ENCODE measurements around the gene MIEN1.
"Not testable (repeated sequence)": the region's sequence is repeated elsewhere in the genome, so short reads cannot be mapped to it uniquely, and the experiment has no call there.

Gene MIEN1

DNA sequence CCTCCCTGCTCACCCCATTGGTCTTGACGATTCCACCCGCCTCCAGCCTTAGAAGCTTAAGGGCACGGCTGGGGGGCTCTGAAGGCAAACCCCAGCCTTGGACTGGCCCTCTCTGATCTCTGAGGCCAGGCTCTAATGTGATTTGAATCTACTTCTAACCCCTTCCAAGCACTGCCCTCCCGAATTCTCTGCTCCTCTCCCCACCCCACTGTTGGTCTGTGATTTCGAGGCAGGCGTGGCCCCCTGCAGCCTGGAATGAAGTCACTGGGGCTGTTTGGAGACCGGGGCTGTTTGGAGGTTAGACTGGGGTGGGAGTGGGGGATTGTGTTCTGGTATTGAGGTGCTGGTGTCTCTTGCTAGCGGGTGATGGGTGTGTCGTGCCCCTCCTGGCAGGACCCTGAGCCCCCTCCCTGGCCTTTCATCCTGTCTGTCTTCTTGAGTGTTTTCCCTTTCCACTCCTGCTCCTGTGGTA lies 9.6 kb upstream of the MIEN1 start:
- DNase-seq, result no peak

DNA sequence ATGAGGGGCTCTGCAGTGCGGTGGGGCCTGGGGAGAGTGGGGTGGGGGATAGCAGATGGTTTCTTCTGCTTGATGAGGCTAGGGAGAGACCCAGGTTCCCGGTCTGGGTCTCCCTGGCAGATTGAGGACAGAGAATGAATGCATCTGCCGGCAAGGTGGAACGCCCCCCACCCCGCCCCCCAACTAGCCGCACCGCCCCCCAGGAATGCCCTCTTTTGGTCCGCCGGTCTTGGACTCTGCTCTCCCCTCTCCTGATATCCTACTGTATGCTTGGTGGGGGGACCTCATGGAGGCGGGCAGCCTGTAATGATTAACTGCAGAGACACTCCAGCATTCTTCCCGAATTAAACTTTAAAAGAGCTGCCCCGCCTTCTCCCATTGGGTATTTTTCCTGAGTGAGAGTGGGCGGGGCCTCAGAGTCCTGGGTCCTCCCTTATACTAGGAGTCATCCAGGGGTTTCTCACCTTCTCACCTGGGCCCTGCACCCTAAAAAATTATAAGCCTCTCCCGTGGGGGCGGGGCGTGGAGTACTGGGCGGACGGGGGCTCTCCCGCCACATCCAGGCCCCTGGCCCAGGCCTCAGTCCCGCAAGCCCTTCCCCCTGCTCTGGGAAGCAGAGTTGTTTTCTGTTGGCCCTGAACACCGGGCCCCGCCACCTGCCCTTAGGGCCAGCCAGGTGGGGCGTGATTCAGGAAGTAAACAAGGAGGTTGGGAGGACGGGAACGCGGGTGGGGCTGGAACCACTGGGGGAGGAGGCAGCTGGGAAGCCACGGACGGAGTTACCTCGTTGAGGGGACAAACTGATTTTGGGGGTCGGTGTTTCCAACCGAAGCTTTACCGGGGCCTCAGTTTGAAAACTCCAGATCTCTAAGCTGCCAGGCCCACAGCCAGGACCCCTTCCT lies 8.9 kb upstream of the MIEN1 start:
- DNase-seq, result no peak

GRCh38 chr17:39738568-39738901 lies 8.2 kb upstream of the MIEN1 start:
- no peak for DNase-seq

GRCh38 chr17:39737760-39738567 lies 7.6 kb upstream of the MIEN1 start, which contains the start of gene GRB7:
GRB7 (plus strand) TSS chr17:39737938; CDS start chr17:39742302, 4,364 bp downstream.
- DNase-seq, result no peak

DNA sequence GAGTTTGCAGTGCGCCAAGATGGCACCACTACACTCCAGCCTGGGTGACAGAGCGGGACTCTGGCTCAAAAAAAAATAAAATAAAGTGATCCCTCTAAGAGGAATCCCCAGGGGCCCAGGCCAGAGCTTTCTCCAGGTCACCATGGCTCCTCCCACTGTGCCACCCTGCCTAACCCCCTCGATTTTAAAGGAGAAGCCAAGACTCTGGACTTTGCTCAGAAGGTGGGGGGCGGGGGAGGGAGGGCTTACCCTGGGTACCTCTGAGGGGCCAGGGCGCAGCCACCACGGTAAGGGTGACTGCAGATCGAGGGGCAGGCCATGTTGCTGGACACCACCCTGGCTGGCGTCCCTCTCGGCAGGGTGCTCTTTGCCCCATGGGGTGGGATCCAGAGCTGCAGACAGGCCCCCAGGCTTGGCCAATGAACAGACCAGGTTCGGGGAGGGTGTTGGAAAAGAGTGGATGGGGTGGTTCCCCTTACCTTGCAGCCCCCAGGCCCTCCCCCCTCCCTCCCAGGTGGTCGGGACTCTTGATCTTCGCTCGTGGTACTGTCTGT lies 7.0 kb upstream of the MIEN1 start:
- no peak for DNase-seq

DNA sequence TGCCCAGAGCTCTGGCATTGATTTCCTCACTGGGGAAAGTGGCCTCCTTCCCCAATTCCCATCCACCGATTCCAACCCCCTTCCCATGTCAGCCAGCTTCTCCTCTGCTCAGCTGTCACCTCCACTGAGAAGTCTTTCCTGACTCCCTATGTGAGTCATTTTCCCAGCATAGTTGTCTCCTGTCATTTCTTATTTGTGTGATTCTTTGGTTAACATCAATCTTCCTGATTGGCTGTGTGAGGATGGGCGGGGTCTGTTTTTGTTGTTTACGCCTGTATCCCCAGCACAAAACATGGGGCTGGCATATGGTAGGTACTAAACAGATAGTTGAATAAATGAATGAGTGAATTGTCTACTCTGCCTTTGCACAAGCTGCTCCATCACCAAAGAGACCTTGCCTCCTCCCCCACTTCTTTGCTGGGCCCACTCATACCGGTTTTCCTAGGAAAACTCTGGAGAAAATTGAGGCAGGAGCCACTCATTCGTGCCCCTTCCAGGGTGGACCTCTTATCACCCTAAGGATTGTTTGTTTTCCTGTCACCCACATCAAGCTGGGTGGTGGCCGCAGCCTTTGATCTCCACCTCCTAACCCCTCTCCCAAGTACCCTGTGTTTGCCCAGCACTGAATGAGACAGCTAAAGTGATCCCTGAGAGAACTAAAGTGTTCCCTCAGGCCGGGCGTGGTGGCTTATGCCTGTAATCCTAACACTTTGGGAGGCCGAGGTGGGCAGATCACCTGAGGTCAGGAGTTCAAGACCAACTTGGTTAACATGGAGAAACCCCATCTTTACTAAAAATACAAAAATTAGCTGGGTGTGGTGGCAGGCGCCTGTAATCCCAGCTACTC lies 6.2 kb upstream of the MIEN1 start:
- no peak for DNase-seq

GRCh38 chr17:39735882-39736281 lies 5.5 kb upstream of the MIEN1 start:
- no peak for DNase-seq

- DNase-seq, result no peak
Observed at GRCh38 chr17:39732586-39732985, 2.3 kb upstream of the MIEN1 start.

- DNase-seq, result no peak
Observed at GRCh38 chr17:39729280-39729851, 966 bp downstream of the MIEN1 start.

DNA sequence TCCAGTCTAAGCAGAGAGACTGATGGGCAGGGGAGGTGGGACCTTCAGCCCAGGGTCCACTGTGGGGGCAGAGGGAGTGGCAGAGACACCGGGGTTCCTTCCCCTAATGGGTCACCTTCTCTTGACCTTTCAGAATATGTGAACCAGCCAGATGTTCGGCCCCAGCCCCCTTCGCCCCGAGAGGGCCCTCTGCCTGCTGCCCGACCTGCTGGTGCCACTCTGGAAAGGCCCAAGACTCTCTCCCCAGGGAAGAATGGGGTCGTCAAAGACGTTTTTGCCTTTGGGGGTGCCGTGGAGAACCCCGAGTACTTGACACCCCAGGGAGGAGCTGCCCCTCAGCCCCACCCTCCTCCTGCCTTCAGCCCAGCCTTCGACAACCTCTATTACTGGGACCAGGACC lies 2.8 kb downstream of the MIEN1 start:
- no peak for DNase-seq

DNA sequence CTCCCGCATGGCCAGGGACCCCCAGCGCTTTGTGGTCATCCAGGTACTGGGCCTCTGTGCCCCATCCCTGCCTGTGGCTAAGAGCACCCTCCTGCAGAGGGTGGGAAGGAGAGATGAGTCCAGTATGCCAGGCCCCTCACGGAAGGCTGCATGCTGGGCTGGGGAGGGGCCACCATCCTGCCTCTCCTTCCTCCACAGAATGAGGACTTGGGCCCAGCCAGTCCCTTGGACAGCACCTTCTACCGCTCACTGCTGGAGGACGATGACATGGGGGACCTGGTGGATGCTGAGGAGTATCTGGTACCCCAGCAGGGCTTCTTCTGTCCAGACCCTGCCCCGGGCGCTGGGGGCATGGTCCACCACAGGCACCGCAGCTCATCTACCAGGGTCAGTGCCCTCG lies 3.7 kb downstream of the MIEN1 start:
- DNase-seq, result no peak

DNA sequence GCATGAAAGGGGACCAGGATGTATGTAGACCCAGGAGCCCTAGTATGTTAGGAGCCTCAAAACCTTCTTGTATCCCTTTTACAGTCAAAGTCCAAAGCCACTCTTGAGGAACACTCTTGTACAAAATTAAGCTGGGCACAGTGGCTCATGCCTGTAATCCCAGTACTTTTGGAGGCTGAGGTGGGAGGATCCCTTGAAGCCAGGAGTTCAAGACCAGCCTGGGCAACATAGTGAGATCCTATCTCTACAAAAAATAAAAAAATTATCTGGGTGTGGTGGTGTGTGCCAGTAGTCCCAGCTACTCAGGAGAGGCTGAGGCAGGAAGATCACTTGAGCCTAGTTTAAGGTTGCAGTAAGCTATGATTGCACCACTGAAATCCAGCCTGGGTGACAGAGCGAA lies 4.4 kb downstream of the MIEN1 start:
- DNase-seq, result not testable (repeated sequence)

DNA sequence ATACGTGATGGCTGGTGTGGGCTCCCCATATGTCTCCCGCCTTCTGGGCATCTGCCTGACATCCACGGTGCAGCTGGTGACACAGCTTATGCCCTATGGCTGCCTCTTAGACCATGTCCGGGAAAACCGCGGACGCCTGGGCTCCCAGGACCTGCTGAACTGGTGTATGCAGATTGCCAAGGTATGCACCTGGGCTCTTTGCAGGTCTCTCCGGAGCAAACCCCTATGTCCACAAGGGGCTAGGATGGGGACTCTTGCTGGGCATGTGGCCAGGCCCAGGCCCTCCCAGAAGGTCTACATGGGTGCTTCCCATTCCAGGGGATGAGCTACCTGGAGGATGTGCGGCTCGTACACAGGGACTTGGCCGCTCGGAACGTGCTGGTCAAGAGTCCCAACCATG lies 5.6 kb downstream of the MIEN1 start:
- DNase-seq, result no peak

DNA sequence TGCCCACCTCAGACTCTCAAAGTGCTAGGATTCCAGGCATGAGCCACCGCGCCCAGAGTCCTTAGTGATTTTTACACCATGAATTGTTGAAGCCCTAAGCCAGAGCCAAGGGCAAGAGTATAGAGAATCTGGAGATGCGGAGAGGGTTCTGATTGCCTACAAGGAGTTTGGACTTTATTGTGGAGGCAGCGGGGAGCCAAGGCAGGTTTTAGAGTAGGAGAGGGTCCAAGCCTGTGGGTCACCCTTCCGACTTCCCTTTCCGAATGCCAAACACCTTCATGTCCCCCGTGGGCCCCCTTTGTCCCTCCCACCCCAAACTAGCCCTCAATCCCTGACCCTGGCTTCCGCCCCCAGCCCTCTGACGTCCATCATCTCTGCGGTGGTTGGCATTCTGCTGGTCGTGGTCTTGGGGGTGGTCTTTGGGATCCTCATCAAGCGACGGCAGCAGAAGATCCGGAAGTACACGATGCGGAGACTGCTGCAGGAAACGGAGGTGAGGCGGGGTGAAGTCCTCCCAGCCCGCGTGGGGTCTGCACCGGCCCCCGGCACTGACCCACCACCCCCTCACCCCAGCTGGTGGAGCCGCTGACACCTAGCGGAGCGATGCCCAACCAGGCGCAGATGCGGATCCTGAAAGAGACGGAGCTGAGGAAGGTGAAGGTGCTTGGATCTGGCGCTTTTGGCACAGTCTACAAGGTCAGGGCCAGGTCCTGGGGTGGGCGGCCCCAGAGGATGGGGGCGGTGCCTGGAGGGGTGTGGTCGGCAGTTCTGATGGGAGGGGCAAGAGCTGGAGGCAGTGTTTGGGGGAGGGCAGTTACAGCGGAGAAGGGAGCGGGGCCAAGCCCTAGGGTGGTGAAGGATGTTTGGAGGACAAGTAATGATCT lies 7.1 kb downstream of the MIEN1 start:
- DNase-seq, result no peak

- no peak for DNase-seq
Observed at GRCh38 chr17:39722104-39722503, 8.2 kb downstream of the MIEN1 start.

DNA sequence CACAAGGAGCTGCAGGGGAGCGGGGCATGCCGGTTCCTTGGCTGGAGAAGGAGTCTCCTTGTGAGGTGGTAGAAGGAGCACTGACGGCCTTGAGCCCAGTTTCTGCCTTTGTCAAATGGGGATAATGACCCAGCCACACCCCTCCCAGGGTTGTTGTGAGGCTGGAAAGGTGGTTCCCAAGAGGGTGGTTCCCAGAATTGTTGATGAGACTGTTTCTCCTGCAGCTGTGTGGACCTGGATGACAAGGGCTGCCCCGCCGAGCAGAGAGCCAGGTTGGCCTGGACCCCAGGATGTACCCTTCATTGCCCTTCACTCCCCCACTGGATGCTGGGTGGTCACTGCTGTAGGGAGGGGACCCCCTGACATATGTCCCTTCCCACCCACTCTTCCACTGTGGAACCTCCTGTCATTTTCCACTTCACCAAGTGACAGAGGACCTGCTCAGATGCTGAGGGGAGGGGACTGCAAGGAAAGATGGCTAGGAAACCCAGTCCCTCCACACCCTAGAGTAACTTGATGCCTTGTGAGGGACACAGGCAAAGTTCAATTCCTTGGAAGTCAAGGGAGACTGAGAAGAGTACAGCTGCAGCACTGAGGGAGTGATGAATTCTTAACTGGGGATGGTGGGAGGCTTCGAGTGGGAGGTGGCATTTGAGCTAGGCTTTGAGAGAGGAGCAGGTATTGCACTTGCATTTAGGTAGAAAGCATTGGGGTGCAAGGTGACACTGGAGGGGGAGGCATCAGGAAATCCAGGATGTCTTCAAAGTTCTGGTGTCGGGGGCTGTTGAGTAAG lies 10.6 kb downstream of the MIEN1 start:
- DNase-seq, result no peak

GRCh38 chr17:39717660-39718059 lies 12.7 kb downstream of the MIEN1 start:
- DNase-seq, result no peak

DNA sequence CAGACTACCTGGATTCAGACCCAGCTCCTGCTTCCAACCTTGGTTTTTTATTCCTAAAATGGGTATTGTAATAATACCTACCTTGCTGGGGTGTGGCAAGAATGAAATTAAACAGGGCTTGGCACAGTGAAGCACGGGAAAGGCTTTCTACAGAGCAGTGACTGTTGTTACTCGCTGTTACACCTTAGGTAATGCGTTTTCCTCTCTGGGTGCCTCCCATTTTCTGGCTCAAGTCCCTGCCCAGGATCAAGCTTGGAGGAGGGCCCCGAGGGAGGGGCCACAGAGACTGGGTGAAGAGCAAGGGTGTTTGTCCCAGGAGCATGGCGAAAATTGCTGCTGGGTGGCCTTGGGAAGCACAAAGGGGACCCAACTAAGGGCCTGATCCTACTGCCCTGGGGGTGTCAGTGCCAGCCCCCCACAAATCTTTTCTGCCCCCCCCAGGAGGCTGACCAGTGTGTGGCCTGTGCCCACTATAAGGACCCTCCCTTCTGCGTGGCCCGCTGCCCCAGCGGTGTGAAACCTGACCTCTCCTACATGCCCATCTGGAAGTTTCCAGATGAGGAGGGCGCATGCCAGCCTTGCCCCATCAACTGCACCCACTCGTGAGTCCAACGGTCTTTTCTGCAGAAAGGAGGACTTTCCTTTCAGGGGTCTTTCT lies 13.3 kb downstream of the MIEN1 start:
- no peak for DNase-seq

DNA sequence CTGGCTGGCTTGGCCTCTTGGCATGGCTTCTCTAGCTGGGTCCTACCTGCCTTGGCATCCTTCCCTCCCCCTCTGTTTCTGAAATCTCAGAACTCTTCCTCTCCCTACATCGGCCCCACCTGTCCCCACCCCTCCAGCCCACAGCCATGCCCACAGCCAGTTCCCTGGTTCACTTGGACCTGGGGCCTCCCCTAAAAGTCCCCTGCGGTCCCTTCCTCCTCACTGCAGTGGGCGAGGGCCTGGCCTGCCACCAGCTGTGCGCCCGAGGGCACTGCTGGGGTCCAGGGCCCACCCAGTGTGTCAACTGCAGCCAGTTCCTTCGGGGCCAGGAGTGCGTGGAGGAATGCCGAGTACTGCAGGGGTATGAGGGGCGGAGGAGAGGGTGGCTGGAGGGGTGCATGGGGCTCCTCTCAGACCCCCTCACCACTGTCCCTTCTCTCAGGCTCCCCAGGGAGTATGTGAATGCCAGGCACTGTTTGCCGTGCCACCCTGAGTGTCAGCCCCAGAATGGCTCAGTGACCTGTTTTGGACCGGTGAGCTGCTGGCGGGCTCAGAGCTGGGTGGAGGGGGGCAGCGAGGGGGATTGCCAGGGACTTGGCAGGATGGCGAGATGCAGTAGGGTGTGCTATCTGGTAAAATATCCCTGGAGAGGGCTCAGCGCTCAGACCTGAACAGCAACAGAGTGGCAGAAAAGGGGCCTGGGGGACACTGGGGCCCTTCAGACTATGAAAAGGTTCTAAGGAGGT lies 14.1 kb downstream of the MIEN1 start:
- no peak for DNase-seq
